Activated T-helper 1 cell treated with Interleukin-2 at 50 U/mL for 16 hours (primary cell): ENCODE data around the gene BRDT.

Experiments used
- DNase-seq: peaks from one replicate; pipeline ENCODE4 v3.0.0-alpha.2; 2020; ENCODE audit warnings: low read depth

Gene BRDT

DNA sequence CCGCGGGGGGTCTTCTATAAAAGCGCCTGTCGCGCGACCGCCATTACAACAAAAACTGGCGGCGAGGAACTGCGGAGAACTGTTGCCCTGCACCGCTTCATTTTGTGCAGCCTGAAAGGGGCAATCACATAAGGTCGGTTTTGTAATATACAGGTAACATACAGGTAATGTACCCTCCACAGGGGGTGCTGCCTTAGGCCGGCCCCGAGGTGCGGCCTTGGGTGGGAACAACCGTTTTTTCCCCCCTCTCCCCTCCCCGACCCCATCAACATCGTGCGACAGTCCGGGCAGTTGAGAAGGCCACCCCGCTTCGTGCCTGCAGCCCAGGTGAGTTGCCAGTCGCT, at the start of gene BRDT:
Gene BRDT (plus strand): TSS at position 46 of the 344 bp plus-strand sequence. CDS start 13,354 bp downstream, outside the sequence.
- DNase-seq, result no peak

DNA sequence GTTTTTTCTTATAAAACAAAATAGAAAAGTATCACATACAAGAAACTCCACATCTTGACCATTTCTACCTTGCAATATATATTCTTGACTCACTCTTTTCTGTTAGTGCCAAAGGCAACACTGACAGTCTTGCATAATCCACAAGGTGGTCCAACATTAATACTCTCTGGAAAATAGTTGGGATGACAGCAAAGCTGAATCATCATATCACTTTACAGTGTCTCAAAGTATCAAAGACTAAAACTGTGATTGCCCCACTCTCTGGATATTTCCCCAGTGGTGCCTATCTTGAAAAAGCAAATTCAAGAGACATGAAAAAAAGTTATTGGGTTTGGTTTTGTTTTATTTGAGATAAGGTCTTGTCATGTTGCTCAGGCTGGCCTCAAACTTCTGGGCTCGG, 48.6 kb upstream of the BRDT start:
- no peak for DNase-seq

DNA sequence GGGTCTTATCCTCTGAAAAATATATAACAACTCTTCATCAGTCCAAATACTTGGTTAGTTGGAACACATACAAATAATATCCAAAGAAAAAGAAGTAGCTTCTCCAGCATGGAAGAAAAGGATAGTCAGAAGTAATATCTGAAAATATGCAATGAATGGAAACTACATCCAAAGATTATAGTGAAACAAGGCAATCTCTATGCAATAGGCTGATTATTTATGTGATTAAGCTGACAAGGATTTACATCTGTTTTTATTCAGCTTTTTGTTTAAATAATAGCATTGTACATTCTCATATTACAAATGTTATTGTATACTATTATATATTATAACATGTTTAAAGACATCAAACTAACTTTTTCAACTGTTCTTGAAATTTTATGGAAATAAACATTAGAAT, 48.0 kb upstream of the BRDT start:
- no peak for DNase-seq

DNA sequence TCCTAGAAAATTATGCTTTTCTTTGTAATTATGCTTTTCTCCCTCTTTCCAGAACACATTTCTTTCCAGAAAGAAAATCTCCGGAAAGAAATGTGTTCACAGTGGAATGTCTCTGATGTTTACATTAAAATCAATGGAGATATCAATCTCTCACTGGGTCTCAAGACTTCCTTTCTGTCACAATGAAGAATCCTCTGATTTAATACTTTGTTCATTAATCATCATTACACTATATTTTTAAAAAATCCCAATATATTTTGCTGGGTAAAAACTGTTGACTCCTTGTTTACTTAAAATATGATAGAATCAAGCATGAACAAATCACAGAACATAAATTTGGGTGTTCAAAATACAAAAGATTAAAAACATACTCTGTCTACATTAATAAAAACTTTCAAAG, 36.9 kb upstream of the BRDT start:
- DNase-seq, result no peak

DNA sequence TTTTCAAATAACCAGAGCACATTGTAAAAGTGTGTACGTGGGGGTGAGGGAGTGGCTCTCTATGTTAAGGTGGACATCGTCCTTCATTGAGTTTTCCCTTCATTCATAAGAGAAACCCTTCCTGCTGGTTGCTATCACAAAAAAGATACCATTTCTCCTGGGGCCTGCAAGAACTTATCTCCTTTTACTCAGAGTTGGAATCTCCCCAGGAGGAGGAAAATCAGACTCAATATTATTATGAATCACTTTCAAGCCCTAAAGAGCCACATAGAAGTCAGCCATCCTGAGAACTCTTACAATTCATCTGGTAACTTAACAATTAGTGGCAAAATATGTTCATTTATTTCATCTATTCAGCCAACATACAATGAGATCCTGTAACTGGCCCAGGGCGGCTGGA, 36.2 kb upstream of the BRDT start:
- DNase-seq, result no peak

DNA sequence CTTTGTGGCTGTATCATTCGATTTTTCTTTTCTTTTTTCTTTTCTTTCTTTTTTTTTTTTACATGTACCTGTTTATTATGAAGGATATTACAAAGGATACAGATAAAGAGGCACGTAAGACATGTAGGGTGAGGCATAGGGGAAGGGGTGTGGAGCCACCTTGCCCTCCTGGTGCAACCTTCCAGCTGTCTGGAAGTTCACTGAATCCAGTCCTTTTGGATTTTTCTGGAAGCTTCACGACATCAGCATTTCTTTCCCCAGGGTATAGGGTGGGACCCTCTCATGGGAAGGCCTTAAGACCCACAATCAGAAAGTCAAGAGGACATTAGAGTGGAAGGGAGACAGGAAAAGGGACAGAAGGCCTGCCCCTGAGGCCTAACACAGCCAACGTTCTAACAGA, 33.2 kb upstream of the BRDT start:
- DNase-seq, result no peak

DNA sequence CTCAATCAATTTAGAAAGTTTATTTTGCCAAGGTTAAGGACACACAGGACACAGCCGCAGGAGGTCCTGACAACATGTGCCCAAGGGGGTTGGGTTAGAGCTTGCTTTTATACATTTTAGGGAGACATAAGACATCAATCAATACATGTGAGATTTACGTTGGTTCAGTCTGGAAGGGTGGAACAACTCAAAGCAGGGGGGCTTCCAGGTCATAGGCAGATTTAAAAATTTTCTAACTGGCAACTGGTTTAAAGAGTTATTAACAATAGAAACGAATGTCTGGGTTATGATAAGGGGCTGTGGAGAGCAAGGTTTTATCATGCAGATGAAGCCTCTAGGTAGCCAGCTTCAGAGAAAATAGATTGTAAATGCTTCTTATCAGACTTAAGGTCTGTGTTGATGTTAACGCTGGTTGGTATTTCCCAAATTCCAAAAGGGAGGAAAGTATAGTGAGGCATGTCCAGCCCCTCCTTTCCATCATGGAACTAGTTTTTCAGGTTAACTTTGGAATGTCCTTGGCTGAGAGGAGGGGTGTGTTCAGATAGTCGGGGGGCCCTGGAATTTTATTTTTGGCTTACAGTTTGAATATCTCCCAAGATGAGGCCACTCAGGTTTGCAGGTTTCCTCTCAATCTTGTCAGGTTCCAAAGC, 32.3 kb upstream of the BRDT start:
- DNase-seq, result no peak

DNA sequence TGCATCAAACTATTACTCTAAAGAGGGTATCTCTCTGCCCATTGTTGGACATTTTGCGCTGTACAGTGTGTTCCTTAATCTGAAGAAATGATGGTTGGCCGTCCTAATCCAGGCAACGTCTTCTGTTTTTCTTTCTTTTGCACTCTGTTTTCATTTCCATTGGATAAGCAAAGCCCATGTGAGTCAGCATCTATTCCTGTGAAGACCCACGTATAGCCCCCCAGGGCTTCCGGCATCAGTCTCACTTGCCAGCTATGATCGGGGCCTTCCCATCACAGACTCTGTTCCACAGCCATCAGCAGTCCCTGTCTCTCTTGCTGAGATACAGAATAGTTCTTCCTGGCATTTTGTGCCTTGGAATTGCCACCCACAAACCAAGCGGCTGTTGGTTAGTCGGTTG, 29.2 kb upstream of the BRDT start:
- no peak for DNase-seq

DNA sequence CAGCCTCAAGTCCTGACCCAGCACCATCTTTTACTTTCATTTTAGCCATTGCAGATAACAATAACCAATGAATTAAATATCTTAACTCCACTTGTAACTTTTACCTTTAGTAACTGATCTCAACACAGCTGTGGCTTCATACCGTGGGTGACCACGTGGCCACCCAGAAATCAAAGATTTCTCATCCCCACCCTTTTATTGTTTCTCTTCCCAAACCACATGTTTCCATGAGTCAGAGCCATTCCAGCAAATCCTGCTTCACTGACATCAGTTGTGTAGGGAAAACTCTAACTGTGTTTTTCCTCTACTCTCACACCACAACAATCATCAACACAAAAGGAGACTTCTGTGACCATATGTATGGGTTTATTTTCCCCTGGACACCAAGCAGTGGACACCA, 25.1 kb upstream of the BRDT start:
- DNase-seq, result no peak

DNA sequence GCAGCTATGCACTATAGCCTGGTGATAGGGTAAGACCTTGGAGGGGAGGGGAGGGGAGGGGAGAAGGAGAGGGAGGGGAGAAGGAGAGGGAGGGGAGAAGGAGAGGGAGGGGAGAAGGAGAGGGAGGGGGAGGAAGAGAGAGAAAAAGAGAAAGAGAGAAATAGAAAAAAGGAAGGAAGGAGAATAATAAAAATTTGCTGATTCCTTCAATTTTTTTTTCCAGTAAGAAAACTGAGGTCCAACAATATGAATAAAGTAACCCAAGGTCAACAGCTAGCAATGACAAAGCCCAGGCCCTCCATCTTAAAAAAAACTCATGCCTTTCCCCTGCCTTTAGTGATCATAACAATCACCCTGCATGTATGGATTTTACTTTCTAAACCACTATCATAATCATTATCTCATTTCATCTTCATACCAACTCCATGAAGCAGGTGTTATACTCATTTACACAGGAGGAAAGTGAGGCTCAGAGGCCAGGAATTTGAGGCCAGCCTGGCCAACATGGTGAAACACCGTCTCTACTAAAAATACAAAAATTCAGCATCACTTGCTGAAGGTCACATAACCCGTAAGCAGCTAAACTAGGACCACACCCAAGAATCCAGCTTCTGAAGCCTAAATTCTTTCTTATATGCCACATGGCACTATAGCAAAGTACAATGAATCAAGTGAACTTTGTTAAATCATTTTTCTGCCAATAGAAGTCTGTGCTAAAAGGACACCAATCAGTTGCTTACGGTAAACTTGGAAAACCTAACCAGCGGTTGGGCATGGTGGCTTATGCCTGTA, 23.4 kb upstream of the BRDT start:
- DNase-seq, result no peak

DNA sequence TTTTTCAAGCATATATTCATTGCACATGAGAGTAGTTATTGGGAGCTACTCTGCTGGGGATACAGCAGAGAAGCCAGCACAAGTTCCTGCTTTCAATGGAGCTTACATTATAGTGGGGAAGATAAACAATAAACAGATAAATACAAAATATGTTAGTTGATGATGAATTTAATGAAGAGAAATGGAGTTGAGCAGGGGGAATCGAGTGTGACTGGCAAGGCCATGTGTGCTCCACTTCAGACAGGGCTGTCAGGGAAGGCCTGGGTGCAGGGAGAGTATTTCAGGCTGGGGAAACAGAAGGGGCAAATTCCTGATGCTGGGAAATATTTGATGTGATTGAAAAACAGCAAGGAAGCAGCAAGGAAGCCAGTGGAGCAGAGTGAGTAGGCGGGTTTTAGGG, 21.2 kb upstream of the BRDT start:
- DNase-seq, result no peak

DNA sequence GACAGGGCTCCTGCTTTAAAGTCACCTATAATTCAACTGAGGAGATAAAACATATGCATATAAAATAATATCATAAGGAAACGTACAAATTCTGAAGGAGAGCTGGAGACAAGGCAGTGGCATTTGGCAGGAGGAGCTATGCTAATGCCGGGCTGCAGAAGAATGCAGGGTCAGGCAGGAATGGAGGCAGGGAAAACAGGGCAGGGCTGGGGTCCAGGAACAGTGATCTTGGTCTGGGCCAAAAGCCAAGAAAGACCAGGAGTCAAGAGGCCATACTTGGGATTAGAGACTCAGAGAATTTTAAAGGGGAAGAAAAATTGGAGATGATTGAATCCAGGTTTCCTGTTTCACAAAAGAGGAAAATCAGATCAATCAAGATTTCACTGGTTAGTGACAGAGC, 20.0 kb upstream of the BRDT start:
- no peak for DNase-seq

DNA sequence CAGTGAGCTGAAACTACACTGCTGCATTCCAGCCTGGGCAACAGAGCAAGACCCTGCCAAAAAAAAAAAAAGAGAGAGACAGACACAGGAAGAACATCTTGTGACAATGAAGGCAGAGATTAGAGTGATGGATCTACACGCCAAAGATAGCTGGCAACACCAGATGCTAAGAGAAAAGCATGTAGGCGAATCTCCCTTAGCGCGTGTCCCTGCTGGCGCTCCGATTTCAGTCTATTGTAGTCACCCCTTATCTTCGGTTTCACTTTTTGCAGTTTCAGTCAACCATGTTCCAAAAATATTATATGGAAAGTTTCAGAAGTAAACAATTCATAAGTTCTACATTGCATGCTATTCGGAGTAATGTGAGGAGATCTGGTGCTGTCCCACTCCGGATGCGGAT, 11.6 kb upstream of the BRDT start:
- no peak for DNase-seq

DNA sequence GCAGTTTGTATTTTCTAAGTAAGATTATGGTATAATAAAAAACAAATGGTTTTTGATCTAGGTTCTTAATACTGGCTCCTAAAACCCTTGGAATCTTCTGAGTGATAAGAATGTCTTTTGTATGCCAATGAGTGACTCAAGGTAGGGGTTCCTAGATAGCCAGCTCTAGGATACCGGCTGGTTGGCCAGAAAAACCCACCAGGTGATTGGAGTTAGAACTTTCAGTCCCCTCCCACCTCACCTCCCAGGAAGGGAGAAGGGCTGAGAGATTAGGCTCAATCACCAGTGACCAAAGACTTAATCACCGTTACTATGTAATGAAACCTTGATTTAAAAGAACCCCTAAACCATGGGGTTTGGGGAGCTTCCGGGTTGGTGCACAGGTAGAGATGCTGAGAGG, 8.7 kb upstream of the BRDT start:
- DNase-seq, result no peak

DNA sequence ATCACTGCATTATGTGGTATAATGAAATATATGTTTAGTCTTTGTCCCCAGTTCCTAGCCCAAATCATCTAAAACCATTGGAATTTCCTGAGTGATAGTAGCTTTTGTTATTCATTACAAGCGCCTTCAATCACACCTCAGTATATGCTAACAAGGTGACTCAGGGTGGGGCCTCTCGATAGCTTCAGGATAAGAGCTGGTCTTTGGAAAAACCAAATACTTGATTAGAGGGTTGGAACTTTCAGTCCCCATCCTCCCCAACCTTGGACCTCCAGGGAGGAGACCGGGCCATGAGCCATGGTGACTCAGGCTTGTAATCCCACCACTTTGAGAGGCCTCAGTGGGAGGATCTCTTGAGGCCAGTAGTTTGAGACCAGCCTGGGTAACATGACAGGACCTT, 5.1 kb upstream of the BRDT start:
- DNase-seq, result no peak

DNA sequence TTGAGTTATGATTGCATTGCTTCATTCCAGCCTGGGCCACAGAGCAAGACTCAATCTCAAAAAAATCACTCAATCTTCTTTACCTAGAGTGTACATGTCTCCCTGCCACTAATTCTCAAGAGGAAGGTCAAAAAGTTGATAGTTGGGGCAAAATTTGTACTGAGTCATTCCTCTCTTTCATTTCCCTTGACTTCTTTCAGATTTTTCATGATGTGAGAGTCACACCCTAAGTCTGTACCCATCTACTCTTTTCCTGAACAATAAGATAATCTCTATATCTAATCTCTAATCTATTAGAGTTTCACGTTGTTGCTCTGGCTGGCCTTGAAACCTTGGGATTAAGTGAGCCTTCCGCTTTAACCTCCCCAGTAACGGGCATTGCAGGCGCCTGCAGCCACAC, 1.1 kb upstream of the BRDT start:
- DNase-seq, result no peak

DNA sequence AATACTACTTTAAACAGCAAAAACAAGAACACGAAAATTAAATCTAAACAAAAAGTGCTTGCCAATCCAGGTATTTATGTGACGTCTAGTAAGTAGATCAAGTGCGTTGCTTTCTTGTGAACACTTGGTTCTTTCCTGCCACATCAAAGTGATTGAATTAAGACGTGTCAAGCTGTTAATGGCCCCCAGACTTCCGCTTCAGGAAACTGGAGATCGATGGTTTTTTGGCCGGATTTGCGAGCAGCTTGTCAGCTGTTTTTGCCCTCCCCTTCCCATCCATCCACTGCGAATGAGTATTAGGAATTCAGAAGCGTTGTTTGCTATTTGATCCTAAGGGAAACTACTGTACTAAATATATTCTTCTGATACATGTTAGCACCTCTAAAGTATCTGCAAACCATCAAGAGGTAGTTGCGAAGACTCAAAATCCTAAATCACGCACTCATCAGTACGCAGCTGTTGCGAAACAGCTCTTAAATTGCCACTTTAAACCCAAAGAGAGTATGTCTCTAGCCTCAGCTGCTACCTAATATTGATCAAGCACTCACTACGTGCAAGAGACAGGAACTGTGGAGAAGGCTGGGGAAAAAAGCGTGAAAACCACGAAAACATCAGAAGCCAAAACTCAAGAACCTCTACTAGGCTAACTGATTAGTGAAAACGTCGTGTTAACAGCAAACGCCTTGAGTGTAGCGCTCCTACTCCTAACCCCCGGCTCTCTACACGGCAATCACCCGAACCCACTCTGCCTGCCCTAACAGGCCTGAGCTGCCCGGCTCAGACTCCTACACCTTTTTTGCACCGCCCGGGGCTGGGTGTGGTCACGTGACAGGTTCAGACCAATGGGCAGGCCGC, 473 bp upstream of the BRDT start:
- peak; percentile 45 for DNase-seq

DNA sequence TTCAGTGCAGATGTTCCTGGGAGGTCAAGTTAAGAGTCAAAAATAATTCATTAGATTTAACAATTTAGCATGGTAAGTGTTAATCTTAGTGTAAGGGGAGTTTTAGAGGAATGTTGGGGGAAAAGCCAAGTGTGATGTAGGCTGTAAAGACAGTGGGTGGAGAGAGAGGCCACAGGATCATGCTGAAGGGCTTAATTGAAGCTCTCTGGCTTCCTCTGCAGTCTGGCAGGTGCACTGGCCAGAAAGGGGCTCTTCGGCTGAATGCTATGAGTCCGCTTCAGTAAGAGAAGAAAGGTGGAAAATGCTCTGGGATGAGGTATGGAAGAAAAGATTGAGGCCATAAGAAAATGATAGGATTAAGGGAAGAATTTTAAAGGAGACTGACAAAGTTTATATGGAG, 3.0 kb downstream of the BRDT start:
- DNase-seq, result no peak

DNA sequence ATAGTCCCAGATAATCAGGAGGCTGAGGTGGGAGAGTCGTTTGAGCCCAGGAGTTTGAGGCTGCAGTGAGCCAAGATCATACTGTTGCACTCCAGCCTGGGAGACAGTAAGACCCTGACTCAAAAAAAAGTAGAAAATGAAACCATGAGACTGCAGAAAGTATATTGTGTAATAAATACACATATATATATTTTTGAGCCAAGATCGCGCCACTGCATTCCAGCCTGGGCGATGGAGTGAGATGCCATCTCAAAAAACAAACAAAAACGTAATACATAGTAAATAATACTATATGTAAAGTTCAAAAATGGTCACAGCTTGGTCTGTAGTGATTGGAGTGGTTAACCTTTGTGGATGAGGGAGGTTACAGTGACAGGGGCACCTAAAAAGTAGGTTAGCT, 9.7 kb downstream of the BRDT start:
- DNase-seq, result no peak

DNA sequence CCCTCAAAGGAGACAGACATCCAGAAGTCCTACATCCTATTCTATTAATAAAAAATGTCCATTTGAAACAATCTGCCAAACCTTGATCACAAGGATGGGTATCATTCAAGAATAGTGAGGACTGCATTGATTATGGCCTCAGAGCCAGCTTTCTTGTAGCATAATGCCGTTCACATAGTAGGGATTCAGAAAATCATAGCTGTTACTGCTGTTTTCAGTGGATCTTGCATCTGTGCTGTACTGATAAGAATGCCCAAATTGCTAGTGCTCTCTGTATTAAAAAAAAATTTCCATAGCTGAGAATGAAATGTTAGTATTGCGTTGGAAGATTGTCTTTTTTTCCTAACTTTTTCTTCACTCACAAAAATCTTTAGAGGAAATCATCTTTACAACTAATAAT, 19.1 kb downstream of the BRDT start:
- no peak for DNase-seq

DNA sequence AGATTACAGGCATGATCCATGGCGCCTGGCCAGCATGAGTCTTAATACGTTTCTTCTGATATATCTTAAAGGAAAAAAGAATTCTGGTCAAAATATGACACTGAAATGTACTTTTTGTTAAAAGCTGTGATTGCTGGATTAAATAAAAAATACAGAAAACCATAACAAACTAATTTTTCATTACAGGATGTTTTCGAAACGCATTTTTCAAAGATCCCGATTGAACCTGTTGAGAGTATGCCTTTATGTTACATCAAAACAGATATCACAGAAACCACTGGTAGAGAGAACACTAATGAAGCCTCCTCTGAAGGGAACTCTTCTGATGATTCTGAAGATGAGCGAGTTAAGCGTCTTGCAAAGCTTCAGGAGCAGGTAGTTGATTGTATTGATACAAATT, 30.2 kb downstream of the BRDT start:
- no peak for DNase-seq

DNA sequence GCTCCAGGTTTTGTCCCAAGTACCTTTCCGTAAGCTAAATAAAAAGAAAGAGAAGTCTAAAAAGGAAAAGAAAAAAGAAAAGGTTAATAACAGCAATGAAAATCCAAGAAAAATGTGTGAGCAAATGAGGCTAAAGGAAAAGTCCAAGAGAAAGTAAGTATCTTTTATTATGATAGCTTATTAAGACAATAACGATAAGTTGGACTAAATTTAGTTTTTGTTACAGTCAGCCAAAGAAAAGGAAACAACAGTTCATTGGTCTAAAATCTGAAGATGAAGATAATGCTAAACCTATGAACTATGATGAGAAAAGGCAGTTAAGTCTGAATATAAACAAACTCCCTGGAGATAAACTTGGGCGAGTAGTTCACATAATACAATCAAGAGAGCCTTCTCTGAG, 31.5 kb downstream of the BRDT start:
- DNase-seq, result no peak

DNA sequence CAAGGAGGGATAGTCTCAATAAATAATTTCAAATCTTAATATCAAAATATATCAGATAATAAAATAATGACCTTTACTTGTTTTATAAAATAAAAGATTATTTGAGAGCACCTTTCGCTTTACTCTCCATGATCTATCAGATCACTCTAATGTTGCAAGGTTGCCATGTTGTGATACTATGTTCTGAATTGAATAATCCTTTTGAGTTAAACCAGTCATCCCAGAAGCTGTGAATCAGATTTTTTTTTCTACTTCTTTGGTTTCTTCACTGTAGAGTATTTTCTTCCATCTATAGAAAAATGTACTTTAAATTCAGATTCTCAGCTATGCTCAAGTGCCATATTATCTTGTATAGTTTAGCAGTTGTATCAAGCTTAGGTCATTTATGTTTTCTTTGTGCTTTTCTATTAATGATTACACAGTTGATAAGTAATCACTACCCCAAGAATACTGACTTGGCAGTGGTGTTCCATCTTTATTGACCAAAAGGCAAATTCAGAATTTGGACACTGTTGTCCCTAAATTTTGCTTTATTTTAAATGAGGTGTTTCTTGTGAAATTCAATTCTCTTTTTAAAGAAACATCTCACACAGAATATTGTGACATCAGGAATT, 32.9 kb downstream of the BRDT start:
- no peak for DNase-seq
